Dermis microvascular lymphatic vessel endothelial cell (primary cell): ENCODE results near the gene DCAF12L2. TPM values are rescaled to one million over a fixed set of nuclear protein-coding genes. Genes with fewer than 3 reads are reported as not detected.
"Not testable (repeated sequence)": the region's sequence is repeated elsewhere in the genome, so short reads cannot be mapped to it uniquely, and the experiment has no call there.

Experiments used
- DNase-seq, 2 donors: peaks; one replicate each; pipeline versions ENCODE4 v3.0.0 to v3.0.0-alpha.2; 2010; ENCODE audit warnings: low read depth in 2 of 2
- total RNA-seq: library from RNA; depleted of rRNA; stranded (reverse); fragments of >200 nt; gene quantifications from 2 replicates; pipeline ENCODE4 v1.2.1, GENCODE V29; 2014

DCAF12L2 gene
- total RNA-seq: not detected in 2 replicates

- no peak for DNase-seq
Measured at GRCh38 chrX:126165721-126166461, at the start of gene DCAF12L2. Gene DCAF12L2, minus strand, starts transcription at chrX:126166289. Its CDS starts 365 bp downstream, at chrX:126165924.

GRCh38 chrX:126190888-126191287 lies 24.8 kb upstream of the DCAF12L2 start:
- DNase-seq: not testable (repeated sequence)

- no peak for DNase-seq
Measured at GRCh38 chrX:126177133-126177840, 11.2 kb upstream of the DCAF12L2 start.

GRCh38 chrX:126170720-126171119 lies 4.6 kb upstream of the DCAF12L2 start:
- DNase-seq: no peak

- DNase-seq: no peak
Measured at GRCh38 chrX:126167560-126167959, 1.5 kb upstream of the DCAF12L2 start.

- DNase-seq: no peak
Measured at GRCh38 chrX:126165401-126165720, 728 bp downstream of the DCAF12L2 start.

GRCh38 chrX:126164689-126165400 lies 1.2 kb downstream of the DCAF12L2 start:
- DNase-seq: no peak

- no peak for DNase-seq
Measured at GRCh38 chrX:126164226-126164625, 1.9 kb downstream of the DCAF12L2 start.

GRCh38 chrX:126141014-126141413 lies 25.1 kb downstream of the DCAF12L2 start:
- no peak for DNase-seq

- DNase-seq: no peak
Measured at GRCh38 chrX:126137899-126138298, 28.2 kb downstream of the DCAF12L2 start.

GRCh38 chrX:126124721-126125120 lies 41.4 kb downstream of the DCAF12L2 start:
- DNase-seq: no peak
